SJSA1 (cell line): Measurements from ENCODE around the gene FMNL1. TPM values are rescaled to one million over a fixed set of nuclear protein-coding genes. Genes with fewer than 3 reads are reported as not detected.

Experiments
- DNase-seq, 2 experiments: peaks; one replicate each; pipeline ENCODE4 v3.0.0-alpha.2; 2015 to 2020; ENCODE audit warnings: low spot score in 2 of 2, low read depth in 1 of 2
- H3K27ac ChIP-seq: fragments of 250-450 bp; sonication (Bioruptor Pico); 2 replicates; pipeline ENCODE4 v1.5.1; 2020; ENCODE audit warnings: mild to moderate bottlenecking, moderate library complexity
- H3K27me3 ChIP-seq: fragments of 250-450 bp; sonication (Bioruptor Pico); replicated peaks from 2 replicates; pipeline ENCODE4 v1.5.1; 2020; ENCODE audit warnings: mild to moderate bottlenecking, moderate library complexity
- H3K36me3 ChIP-seq: fragments of 250-450 bp; sonication (Bioruptor Pico); 2 replicates; pipeline ENCODE4 v1.5.1; 2020; ENCODE audit warnings: mild to moderate bottlenecking
- H3K4me1 ChIP-seq: fragments of 250-450 bp; sonication (Bioruptor Pico); replicated peaks from 2 replicates; pipeline ENCODE4 v1.6.1; 2021; ENCODE audit warnings: mild to moderate bottlenecking
- H3K4me3 ChIP-seq: fragments of 250-450 bp; sonication (Bioruptor Pico); 2 replicates; pipeline ENCODE4 v1.5.1; 2020; ENCODE audit warnings: mild to moderate bottlenecking
- H3K9me3 ChIP-seq: fragments of 250-450 bp; sonication (Bioruptor Pico); replicated peaks from 2 replicates; pipeline ENCODE4 v1.5.1; 2020; ENCODE audit warnings: mild to moderate bottlenecking
- total RNA-seq: library from RNA; depleted of rRNA; stranded (reverse); fragments of >200 nt; shearing (Covaris generic); gene quantifications from 2 replicates; pipeline ENCODE4 v1.2.3, GENCODE V29; 2014

Gene FMNL1
- total RNA-seq, 1 experiment from 2014 or later, result not detected

DNA sequence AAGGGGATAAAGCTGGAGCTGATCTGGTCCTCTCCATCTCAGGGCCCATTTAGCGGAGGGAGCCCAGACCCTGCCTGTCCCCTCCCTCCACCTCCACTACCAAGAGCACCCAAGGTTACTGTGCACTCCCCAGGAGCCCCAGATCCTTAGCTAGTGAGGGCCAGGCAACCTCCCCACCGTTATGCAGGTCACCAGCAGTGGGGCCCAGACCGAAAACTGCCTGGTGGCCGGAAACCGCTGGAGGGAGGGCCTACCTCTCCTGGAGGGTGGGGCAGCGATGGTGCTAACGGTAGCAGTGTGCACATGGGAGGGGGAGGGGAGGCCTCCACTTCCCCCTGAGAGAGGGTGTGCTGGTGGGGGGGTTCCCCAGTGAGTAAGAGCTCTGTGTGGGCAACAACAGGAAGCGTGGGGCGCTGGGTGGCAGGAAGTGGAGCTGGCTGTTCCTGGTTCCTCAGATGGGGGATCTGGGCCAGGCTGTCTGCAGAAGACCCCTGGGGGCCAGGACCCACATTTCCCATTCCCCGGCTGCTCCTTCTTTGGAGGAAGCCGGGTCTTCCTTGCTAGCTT, 4.4 kb downstream of the FMNL1 start:
- peak in 1 of 2 experiments; percentile 52 for DNase-seq
- peaks cover 35% of the 10 kb centered on the region for H3K27me3 ChIP-seq
- H3K27ac ChIP-seq, result no peak overlapping the region
- no peaks in the 10 kb centered on the region for H3K9me3 ChIP-seq
- peaks cover 12% of the 10 kb centered on the region for H3K4me1 ChIP-seq
- H3K4me3 ChIP-seq, result no peak overlapping the region
- no peaks in the 10 kb centered on the region for H3K36me3 ChIP-seq

DNA sequence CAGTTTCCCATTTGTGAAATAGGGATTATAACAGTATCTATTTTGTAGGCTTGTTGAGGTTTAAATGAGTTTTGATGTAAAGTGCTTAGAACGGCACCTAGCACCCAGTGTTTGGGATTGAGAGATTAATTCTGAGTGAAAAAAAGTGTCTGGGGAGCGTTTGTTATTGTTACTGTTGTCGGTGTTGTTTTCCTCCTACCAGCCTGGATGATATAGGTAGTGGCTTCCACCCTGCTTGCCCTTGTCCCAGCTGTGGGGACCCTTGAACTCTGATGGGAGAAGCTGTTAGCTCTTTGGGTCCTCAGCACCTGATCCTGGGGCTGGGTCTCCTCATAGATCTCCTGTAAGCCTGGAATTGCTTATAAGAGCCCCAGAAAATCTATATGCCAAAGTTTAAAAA, 4.9 kb downstream of the FMNL1 start:
- Histone ChIP-seq H3K36me3 (no peaks in the 10 kb centered on the region), H3K27me3 (peaks cover 30% of the 10 kb centered on the region), H3K9me3 (no peaks in the 10 kb centered on the region), H3K4me1 (peaks cover 7% of the 10 kb centered on the region), H3K4me3 (no peak overlapping the region), H3K27ac (no peak overlapping the region)
- DNase-seq, result no peak

DNA sequence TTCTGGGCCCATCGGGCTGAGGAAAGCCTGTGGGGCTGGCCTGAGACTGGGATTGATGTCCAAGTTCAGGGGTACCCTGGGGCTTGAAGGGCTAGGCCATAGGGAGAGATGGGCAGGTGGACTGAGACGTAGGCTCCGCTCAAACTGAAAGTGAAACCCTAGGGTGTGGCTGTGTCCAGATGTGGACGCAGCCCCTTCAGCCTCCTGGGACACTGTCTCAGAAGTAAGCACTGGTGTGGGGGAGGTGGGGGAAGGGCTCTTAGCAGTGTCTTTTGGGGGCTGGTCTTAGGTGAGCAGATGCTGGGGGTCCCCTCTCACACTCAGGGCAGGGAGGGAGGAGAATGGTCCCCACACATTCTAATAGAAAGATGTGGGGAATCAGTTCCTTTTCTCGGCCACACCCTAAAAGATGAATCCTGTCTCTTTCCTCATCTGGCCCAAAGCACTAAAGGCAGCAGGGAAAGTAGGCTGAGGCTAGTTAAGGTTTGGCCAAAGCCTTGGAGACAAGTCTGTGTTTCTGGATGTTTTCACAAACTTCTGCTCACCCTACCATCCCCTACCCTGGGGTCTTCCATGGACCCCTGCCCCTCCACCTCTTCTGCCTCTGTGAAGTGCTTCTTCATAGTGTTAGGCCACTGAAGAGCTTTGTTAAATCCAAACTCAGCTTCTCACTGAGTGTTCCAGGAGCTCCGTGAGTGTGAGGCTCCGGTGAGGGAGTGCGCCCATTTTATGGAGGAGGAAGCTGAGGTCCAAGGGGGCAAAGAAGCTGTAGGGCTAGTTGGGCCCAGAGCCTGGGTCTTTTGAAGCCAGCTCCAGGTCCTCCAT, 5.6 kb downstream of the FMNL1 start:
- Histone ChIP-seq H3K4me3 (no peak overlapping the region), H3K4me1 (no peaks in the 10 kb centered on the region), H3K27me3 (peaks cover 24% of the 10 kb centered on the region), H3K9me3 (no peaks in the 10 kb centered on the region), H3K27ac (no peak overlapping the region), H3K36me3 (no peaks in the 10 kb centered on the region)
- no peak for DNase-seq

DNA sequence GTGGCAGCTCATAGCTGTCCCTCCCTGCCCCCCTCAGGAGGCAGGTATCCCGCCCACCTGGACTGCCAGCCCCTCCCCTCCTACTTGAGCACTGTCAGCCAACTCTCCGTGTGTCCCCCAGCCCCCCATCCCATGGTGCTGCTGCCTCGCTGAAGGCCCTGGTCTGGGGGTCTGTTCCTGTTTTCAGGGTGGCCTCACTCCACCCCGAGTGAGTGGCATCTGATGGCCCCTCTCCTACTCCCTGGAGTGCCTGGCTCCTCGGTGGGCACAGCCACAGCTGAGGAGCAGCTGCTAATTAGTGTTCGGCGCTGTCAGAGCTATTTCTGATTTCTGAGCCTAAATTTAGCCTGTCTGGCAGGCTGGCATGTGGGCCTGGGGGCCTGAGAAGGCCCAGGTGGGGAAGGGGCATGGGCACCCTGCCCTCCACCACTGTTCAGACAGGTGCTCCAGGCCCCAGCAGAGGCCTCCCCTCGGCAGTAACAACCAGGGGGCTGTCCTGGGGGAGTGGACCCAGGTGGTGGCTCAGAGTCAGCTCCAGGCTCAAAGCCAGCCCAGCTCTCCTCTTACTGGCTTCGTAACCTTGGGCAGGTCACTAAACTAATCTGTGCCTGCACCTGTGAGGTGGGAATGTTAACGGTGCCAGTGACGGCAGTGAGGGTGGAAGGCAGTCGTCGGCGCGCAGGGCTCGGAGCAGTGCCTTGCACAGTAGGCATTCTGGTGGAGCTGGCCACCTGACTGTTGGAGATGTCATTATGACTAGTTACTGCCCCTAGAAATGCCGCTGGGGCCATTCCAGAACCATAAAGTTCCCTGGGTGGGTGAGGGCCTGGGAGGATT, 6.5 kb downstream of the FMNL1 start:
- no peak overlapping the region for H3K4me3 ChIP-seq
- no peaks in the 10 kb centered on the region for H3K9me3 ChIP-seq
- H3K36me3 ChIP-seq, result no peaks in the 10 kb centered on the region
- peaks cover 16% of the 10 kb centered on the region for H3K27me3 ChIP-seq
- H3K27ac ChIP-seq, result no peak overlapping the region
- no peaks in the 10 kb centered on the region for H3K4me1 ChIP-seq
- no peak for DNase-seq

DNA sequence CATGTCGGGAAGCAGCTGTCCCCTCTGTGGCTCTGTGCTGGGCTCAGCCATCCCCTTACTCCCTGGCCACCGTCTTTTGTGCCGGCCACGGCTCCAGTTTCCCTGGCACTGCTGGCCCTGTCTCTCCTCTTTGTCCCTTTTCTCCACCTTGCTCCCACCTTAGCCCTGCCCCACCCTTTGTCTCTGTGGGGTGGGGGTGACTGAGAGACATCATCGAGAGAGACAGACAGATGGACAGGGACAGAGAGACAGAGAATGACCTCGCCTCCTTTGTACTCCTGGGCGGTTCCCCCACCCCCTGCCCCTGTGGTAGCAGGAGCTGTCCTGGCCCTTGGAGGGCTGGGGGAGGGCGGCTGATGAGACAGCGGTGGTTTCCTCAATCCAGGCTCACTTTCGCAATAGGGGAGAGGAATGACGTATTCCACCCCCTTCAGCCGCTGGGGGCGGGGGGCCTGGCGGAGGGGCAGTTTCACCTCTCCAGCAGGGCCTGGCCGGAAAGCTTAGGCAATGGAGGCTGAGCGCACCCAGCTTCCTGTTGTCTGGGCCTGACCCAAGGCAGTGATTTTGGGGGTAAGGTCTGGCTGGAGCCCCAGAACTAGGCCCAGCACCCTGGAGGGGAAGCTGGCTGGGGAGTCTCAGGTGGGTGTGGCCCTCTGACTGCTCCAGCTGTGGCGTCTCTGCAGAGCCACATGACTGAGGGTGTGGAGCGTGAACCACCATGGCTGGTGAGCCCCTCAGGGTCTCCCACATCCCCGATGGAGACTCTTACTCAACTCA, 7.3 kb downstream of the FMNL1 start:
- peak in 1 of 2 experiments; percentile 60 for DNase-seq
- Histone ChIP-seq H3K27ac (no peak overlapping the region), H3K27me3 (peaks cover 7% of the 10 kb centered on the region), H3K4me3 (no peak overlapping the region), H3K36me3 (no peaks in the 10 kb centered on the region), H3K4me1 (no peaks in the 10 kb centered on the region), H3K9me3 (no peaks in the 10 kb centered on the region)

DNA sequence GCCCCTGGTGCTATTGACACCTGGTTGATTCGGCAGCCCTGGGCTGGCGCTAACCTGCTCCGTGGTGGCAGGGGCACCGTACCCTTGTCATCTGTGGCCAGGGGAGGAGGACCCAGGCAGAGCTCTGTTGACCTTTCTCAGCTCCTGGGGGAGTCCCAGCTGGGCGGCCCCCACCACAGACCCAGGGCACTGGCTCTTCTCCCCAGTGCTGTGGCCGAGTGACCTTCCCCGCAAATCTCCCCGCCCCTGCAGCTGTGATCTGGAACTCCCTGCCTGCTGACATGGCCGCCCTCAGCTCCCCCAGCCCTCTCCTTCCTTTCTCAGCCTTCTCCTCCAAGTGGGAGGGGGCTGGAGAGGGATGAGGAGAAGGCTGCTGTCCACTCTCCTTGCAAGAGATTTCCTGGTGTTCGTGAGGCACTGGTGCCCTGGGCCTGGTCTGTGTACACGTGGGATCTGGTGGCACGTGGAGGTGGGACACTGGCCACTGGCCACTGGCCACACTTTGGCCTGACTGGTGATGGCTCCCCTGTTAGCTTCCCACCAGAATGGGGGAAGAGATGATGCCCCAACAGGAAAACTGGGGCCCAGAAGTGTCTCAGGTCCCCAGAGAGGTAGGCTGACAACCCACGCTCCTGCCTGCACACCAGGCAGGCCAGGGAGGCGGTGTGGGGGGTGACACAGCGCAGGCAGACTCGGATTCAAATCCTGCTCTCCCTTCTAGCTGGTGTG, 8.2 kb downstream of the FMNL1 start:
- H3K36me3 ChIP-seq, result no peaks in the 10 kb centered on the region
- DNase-seq, result peak in 1 of 2 experiments; percentile 46
- no peak overlapping the region for H3K27ac ChIP-seq
- H3K9me3 ChIP-seq, result no peaks in the 10 kb centered on the region
- H3K4me3 ChIP-seq, result no peak overlapping the region
- 0 out of 2 replicates have a peak, but pooled peaks cover 2% of the 10 kb centered on the region for H3K27me3 ChIP-seq
- H3K4me1 ChIP-seq, result no peaks in the 10 kb centered on the region

DNA sequence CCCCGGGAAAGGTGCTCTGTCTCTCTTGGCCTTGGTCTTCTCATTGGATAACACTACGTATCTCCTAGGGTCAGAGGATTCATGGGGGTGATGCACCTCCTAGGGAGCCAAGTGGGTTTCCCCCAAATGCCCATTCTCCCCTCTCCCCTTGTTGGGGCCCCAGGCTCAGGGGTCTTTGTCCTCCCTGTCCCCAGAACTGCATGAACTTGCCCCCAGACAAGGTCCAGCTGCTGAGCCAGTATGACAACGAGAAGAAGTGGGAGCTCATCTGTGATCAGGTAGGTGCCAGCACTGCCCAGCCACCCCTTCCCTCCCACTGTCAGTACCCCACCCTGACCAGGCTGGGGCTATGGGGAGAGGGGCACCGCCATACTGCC, 8.7 kb downstream of the FMNL1 start:
- H3K9me3 ChIP-seq, result no peaks in the 10 kb centered on the region
- 0 out of 2 replicates have a peak, but pooled peaks cover 3% of the 10 kb centered on the region for H3K27me3 ChIP-seq
- no peaks in the 10 kb centered on the region for H3K4me1 ChIP-seq
- no peaks in the 10 kb centered on the region for H3K36me3 ChIP-seq
- no peak for DNase-seq
- no peak overlapping the region for H3K27ac ChIP-seq
- no peak overlapping the region for H3K4me3 ChIP-seq

DNA sequence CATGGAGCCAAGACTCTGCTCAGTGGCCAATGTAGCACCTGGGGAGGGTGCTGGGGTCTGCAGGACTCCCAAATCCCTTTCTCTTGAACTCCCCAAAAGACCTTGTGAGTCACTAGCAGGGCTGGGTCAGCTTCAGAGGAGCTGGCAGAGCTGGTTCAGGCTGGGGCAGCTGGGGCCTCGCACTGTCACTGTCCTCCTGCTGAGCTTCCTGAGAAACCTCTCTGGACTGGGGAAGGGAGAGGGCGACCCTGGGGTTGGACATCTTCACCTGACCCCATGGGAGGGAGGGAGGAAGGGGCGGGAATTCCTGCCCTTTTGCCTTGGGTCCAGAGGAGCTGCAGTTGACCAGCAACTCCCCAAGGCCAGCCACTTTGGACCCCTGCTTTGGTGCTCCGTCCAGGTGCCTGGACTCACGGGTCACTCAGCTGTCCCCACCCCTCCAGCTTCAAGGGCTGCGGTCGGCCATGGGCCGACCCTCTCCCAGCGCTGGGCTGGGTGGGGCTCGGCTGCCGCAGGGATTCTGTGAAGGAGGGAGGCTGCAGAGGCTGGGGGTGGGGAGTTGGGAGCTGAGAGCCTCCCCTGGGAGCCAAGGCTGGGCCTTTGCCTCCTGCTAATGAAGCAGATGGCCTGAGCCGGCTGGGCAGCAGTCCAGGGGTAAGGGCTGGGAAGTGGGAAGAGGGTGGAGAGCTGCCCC, 9.2 kb downstream of the FMNL1 start:
- Histone ChIP-seq H3K36me3 (no peaks in the 10 kb centered on the region), H3K27ac (no peak overlapping the region), H3K9me3 (no peaks in the 10 kb centered on the region), H3K27me3 (0 out of 2 replicates have a peak, but pooled peaks cover 3% of the 10 kb centered on the region), H3K4me1 (no peaks in the 10 kb centered on the region), H3K4me3 (no peak overlapping the region)
- DNase-seq, result peak in 1 of 2 experiments; percentile 48

DNA sequence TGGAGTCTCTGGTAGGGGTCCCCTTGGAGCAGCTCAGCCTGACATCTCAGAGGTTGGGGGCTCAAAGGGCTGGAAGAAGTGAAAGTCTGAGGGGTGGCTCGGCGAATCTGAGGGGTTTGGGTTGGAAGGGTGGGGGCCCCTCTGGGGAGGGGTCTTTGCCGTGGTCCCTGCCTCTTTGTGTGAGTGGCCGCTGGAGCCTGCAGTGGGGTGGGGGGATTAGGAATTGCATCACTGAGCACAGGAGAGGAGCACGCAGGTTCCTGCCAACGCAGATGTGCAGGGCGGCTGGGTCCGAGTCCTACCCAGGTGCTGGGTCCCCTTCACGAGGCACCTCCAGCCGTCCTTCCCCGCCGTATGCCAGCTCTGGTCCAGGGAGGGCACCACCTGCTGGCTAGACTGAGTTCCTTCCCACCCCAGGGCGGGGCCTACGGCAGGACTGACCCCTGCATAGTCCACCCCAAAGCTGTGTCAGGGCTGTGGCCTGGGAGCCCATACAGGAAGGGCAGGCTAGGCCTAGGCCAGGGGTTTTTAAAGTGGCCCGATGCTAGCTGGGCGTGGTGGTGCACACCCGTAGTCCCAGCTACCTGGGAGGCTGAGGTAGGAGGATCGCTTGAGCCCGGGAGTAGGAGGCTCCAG, 9.9 kb downstream of the FMNL1 start:
- H3K36me3 ChIP-seq, result no peaks in the 10 kb centered on the region
- 0 out of 2 replicates have a peak, but pooled peaks cover 3% of the 10 kb centered on the region for H3K27me3 ChIP-seq
- peak in 1 of 2 experiments; percentile 58 for DNase-seq
- H3K4me3 ChIP-seq, result no peak overlapping the region
- no peak overlapping the region for H3K27ac ChIP-seq
- H3K4me1 ChIP-seq, result no peaks in the 10 kb centered on the region
- H3K9me3 ChIP-seq, result no peaks in the 10 kb centered on the region

DNA sequence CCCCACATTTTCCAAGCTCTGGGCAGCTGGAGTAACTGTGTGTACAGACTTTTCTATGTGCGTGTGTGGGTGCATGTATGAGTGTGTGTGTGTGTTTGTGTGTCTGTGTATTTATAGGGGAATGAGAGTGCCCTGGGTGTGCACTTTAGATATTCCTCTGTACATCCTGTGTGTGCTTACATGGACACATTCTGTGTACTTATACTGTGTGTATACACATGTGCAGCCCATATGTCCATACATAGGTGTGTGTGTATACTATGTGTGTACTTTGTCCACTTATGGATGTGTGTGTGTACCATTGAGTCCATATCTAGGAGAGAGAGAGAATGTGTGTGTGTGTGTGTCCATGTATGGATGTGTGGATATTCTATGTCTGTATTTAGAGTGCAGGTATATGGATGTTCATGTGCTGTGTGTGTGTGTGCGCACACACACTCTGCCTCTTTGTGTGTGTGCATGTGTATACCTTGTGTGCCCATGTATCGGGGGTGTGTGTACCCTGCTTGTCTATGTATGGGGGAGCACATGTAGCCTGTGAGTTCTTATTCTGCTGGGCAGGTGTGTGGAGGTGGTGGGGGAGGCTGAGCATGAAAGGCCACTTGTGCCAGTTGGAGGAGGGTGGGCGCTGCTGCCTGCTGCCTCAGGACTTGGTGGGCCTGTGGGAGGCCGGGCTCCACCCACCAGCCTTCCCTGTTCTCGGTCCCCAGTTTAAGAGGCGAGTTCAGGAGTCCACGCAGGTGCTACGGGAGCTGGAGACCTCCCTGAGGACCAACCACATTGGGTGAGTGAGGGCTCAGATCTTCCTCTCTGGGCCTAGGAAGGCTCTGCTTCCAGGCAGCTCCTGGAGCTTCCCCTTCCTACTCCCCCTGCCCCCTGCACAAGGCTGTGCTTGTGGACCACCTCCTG, 11.1 kb downstream of the FMNL1 start:
- Histone ChIP-seq H3K27me3 (0 out of 2 replicates have a peak, but pooled peaks cover 3% of the 10 kb centered on the region), H3K27ac (no peak overlapping the region), H3K9me3 (no peaks in the 10 kb centered on the region), H3K4me1 (no peaks in the 10 kb centered on the region), H3K4me3 (no peak overlapping the region), H3K36me3 (no peaks in the 10 kb centered on the region)
- DNase-seq, result no peak

DNA sequence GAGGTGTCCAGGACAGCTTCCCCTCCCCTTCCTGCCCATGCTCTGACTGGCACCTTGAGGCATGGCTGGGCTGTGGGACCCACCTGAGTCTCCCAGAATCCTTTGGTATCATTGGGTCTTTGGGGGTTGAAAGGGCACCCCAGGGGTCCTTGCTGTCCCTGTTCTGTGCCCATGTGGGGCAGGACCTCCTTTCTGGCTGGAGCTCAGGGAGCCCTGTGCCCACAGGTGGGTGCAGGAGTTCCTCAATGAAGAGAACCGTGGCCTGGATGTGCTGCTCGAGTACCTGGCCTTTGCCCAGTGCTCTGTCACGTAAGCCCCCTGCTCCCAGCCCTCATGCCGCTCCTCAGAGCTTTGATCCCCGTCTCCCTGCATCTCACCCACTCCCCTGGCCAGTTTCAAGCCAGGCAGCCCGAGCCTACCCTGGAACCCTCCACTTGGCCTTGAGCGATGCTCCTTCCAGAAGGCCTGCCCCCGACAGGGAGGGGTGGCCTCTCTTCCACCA, 11.8 kb downstream of the FMNL1 start:
- Histone ChIP-seq H3K27me3 (0 out of 2 replicates have a peak, but pooled peaks cover 3% of the 10 kb centered on the region), H3K27ac (no peak overlapping the region), H3K4me3 (no peak overlapping the region), H3K9me3 (no peaks in the 10 kb centered on the region), H3K36me3 (no peaks in the 10 kb centered on the region), H3K4me1 (no peaks in the 10 kb centered on the region)
- DNase-seq, result no peak
